ENCODE measurements around the gene GBF1.

DNA sequence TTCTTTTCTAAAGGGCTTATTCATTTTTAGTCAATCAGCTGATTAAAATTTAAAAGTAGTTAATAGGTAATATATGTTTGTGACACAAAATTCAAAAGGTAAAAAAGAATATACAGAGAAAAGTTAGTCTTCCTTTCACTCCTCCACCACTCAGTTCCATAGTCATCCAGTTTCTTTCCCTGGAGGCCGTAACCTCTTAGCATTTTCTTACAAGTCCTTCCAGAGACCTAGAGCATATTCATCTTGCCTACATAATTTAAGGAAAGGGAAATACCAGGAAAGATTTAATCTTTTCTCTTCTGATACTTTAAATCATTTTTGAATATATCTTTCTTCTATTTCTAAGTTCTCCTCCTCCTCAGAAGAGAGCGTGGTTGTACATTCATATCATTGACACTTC is 10.1 kb downstream of the GBF1 start:
- TF ChIP-seq, protein P1, sequence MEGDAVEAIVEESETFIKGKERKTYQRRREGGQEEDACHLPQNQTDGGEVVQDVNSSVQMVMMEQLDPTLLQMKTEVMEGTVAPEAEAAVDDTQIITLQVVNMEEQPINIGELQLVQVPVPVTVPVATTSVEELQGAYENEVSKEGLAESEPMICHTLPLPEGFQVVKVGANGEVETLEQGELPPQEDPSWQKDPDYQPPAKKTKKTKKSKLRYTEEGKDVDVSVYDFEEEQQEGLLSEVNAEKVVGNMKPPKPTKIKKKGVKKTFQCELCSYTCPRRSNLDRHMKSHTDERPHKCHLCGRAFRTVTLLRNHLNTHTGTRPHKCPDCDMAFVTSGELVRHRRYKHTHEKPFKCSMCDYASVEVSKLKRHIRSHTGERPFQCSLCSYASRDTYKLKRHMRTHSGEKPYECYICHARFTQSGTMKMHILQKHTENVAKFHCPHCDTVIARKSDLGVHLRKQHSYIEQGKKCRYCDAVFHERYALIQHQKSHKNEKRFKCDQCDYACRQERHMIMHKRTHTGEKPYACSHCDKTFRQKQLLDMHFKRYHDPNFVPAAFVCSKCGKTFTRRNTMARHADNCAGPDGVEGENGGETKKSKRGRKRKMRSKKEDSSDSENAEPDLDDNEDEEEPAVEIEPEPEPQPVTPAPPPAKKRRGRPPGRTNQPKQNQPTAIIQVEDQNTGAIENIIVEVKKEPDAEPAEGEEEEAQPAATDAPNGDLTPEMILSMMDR (IDR thresholded peaks at IDR 0.05), result no peak
- no peak for TF ChIP-seq POLR2A (IDR thresholded peaks at IDR 0.05)

Data from body of pancreas (tissue), 4 donors.